Loucy (cell line): ENCODE results near the gene MKI67.

Experiments
- EZH2phosphoT487 ChIP-seq: fragments of 200-600 bp; IDR thresholded peaks from 2 replicates; pipeline ENCODE4 v1.6.1; 2018; ENCODE audit warnings: antibody characterized with exemption, mild to moderate bottlenecking, moderate library complexity, borderline replicate concordance
- TF ChIP-seq, protein P1 (sequence below): fragments of 200-600 bp; sonication (generic); conservative IDR thresholded peaks from 2 replicates; pipeline ENCODE4 v1.5.1; 2014; ENCODE audit warnings: mild to moderate bottlenecking, antibody characterized with exemption, low read length

DNA sequence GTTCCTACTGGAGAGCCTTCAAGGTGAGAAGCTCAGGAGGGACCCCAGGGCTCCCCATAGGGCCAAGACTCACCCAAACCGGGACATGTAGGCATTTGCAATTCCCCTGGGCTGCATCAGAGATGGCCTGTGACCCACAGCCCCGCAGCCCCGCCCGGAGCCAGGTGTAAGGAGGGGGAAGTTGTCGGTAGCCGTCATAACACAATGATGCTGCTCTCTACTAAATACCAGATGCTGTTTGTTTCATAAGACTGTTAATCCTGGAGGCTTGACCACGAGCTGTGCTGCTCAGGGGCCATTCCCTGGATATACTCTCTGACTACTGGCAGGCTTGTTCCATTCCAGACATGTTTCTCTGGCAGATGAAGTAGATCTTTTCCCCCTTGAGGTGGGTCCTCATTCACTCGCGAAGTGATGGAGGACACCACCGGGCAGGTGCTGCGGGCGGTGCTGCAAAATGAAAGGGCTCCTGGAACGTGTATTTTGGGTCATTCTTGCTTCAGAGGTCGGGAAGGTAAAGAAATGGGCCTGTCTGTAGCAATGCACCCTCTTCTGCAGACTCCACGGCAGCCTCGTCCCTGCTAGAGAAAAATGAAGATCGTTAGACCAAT is 61.1 kb downstream of the MKI67 start:
- TF ChIP-seq, protein P1, sequence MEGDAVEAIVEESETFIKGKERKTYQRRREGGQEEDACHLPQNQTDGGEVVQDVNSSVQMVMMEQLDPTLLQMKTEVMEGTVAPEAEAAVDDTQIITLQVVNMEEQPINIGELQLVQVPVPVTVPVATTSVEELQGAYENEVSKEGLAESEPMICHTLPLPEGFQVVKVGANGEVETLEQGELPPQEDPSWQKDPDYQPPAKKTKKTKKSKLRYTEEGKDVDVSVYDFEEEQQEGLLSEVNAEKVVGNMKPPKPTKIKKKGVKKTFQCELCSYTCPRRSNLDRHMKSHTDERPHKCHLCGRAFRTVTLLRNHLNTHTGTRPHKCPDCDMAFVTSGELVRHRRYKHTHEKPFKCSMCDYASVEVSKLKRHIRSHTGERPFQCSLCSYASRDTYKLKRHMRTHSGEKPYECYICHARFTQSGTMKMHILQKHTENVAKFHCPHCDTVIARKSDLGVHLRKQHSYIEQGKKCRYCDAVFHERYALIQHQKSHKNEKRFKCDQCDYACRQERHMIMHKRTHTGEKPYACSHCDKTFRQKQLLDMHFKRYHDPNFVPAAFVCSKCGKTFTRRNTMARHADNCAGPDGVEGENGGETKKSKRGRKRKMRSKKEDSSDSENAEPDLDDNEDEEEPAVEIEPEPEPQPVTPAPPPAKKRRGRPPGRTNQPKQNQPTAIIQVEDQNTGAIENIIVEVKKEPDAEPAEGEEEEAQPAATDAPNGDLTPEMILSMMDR, result no peak
- TF ChIP-seq EZH2phosphoT487, result no peak
